ENCODE measurements around the gene PRKAR2B. TPM values are rescaled to one million over a fixed set of nuclear protein-coding genes. Genes with fewer than 3 reads are reported as not detected.

Gene PRKAR2B
- total and polyA plus RNA-seq, 2 donors (not counting 1 experiment from before 2014, with no cell fraction given): 0.07 to 0.81 TPM

DNA sequence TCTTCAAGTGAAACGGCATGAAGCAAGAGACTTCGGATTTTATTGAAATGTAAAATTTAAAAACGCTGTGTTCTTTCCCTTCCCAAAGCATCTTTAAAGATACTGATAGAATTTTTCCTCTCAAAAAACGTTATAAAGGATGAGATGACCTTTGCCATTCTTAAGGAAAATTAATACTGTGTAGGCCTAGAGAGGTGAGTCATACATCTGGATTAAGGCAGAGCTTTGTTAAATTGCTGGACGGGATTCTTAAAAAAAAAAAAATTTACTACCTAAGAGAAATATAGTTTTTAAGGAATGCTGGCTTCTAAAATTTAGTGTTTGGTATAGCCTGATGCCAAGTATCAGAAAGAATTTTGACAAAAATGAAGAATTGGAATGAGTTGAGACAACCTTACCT lies 118.0 kb downstream of the PRKAR2B start:
- no peak overlapping the region for H2AFZ ChIP-seq (ENCODE audit: insufficient read depth, low read depth, low read length, poor library complexity, severe bottlenecking)
- intact Hi-C loops (cut with micrococcal nuclease): loop anchor here (10.0 kb wide), 2 partner anchors 402 to 1488 kb away; partner anchors contain the start of genes COG5 and DUS4L
- no peak overlapping the region for H3K9ac ChIP-seq (ENCODE audit: low read length)
- H3K36me3 ChIP-seq (replicated peaks in 1 of 2; ENCODE audit: control extremely low read depth in 1 of 2, control insufficient read depth in 1 of 2, extremely low read depth in 1 of 2, insufficient read depth in 2 of 2, low read length in 1 of 2): no peaks in the 10 kb centered on the region
- H3K9me3 ChIP-seq (ENCODE audit: control extremely low read depth in 1 of 3, control insufficient read depth in 2 of 3, insufficient read depth in 1 of 3, low read length in 2 of 3): no peaks in the 10 kb centered on the region
- H3K4me1 ChIP-seq (ENCODE audit: control insufficient read depth in 2 of 2, insufficient read depth in 2 of 2, low read length in 2 of 2): peaks cover 4 to 5% of the 10 kb centered on the region in 2 donors
- no peak overlapping the region for H3K4me2 ChIP-seq (replicated peaks; ENCODE audit: low read depth, low read length, poor library complexity, severe bottlenecking)
- ChIA-PET POLR2A (interaction anchor here (0.6 kb wide), 1 partner anchor 36 kb away, joined by 7 read pairs; no protein-coding TSS in a partner anchor), CTCF (interaction anchor here (0.7 kb wide), 1 partner anchor 31 kb away, joined by 3 read pairs; no protein-coding TSS in a partner anchor)
- H3K9me3 Mint-ChIP-seq (ENCODE audit: insufficient read depth): no peaks in the 10 kb centered on the region
- peaks cover 7% of the 10 kb centered on the region for H3K4me1 Mint-ChIP-seq
- H3K27ac Mint-ChIP-seq: no peak overlapping the region
- H3K4me3 Mint-ChIP-seq: no peak overlapping the region
- no peak for DNase-seq
- no peaks in the 10 kb centered on the region for H3K27me3 ChIP-seq (replicated peaks in 1 of 4; ENCODE audit: control extremely low read depth in 1 of 4, control insufficient read depth in 3 of 4, insufficient read depth in 4 of 4, low read length in 3 of 4)
- H3K4me3 ChIP-seq (ENCODE audit: control extremely low read depth in 1 of 5, extremely low read depth in 1 of 5, insufficient read depth in 1 of 5, low read depth in 2 of 5, low read length in 4 of 5): no peak overlapping the region
- ATAC-seq (ENCODE audit: low read depth): no peak
- TF ChIP-seq CTCF (IDR thresholded peaks at IDR 0.05): no peak
- TF ChIP-seq EZH2 (IDR thresholded peaks at IDR 0.05; ENCODE audit: borderline replicate concordance, insufficient read depth, low read depth, low read length, poor library complexity, severe bottlenecking): no peak
- H4K20me1 ChIP-seq (ENCODE audit: control insufficient read depth, insufficient read depth, low read length, poor library complexity, severe bottlenecking): no peaks in the 10 kb centered on the region
- no CpG with 5 or more reads among the region's 5 CpGs for WGBS (ENCODE audit: insufficient coverage)
- no peak overlapping the region for H3K27ac ChIP-seq (ENCODE audit: low read length in 2 of 2)
- H3K27me3 Mint-ChIP-seq: peaks cover 12% of the 10 kb centered on the region
- H3K79me2 ChIP-seq (ENCODE audit: control insufficient read depth, insufficient read depth, low read length): no peaks in the 10 kb centered on the region

- Histone ChIP-seq H3K4me3 (ENCODE audit: control extremely low read depth in 1 of 5, extremely low read depth in 1 of 5, insufficient read depth in 1 of 5, low read depth in 2 of 5, low read length in 4 of 5) (no peak overlapping the region), H3K4me1 (ENCODE audit: control insufficient read depth in 2 of 2, insufficient read depth in 2 of 2, low read length in 2 of 2) (peaks cover 8% of the 10 kb centered on the region in 2 donors), H3K27me3 (replicated peaks in 1 of 4; ENCODE audit: control extremely low read depth in 1 of 4, control insufficient read depth in 3 of 4, insufficient read depth in 4 of 4, low read length in 3 of 4) (no peaks in the 10 kb centered on the region), H3K79me2 (ENCODE audit: control insufficient read depth, insufficient read depth, low read length) (peaks cover 3% of the 10 kb centered on the region), H3K36me3 (replicated peaks in 1 of 2; ENCODE audit: control extremely low read depth in 1 of 2, control insufficient read depth in 1 of 2, extremely low read depth in 1 of 2, insufficient read depth in 2 of 2, low read length in 1 of 2) (no peaks in the 10 kb centered on the region), H3K9me3 (ENCODE audit: control extremely low read depth in 1 of 3, control insufficient read depth in 2 of 3, insufficient read depth in 1 of 3, low read length in 2 of 3) (no peaks in the 10 kb centered on the region), H3K9ac (ENCODE audit: low read length) (no peak overlapping the region), H2AFZ (ENCODE audit: insufficient read depth, low read depth, low read length, poor library complexity, severe bottlenecking) (no peak overlapping the region), H4K20me1 (ENCODE audit: control insufficient read depth, insufficient read depth, low read length, poor library complexity, severe bottlenecking) (no peaks in the 10 kb centered on the region), H3K4me2 (replicated peaks; ENCODE audit: low read depth, low read length, poor library complexity, severe bottlenecking) (no peak overlapping the region), H3K27ac (ENCODE audit: low read length in 2 of 2) (no peak overlapping the region)
- H3K4me1 Mint-ChIP-seq: peaks cover 9% of the 10 kb centered on the region
- intact Hi-C loops (cut with micrococcal nuclease): loop anchor here (10.0 kb wide), 2 partner anchors 401 to 1489 kb away; partner anchors contain the start of genes COG5 and DUS4L
- CTCF ChIA-PET: interaction anchor here (1.1 to 7.6 kb wide), 2 partner anchors 15 to 371 kb away, joined by 5 to 108 read pairs; no protein-coding TSS in a partner anchor
- H3K9me3 Mint-ChIP-seq (ENCODE audit: insufficient read depth): no peaks in the 10 kb centered on the region
- no peak overlapping the region for H3K4me3 Mint-ChIP-seq
- WGBS (ENCODE audit: insufficient coverage): no CpG with 5 or more reads among the region's 2 CpGs
- H3K27me3 Mint-ChIP-seq: peaks cover 12% of the 10 kb centered on the region
- no peak overlapping the region for H3K27ac Mint-ChIP-seq
- DNase-seq (no peak), ATAC-seq (ENCODE audit: low read depth) (no peak)
- no peak for TF ChIP-seq CTCF (IDR thresholded peaks at IDR 0.05)
- no peak for TF ChIP-seq EZH2 (IDR thresholded peaks at IDR 0.05; ENCODE audit: borderline replicate concordance, insufficient read depth, low read depth, low read length, poor library complexity, severe bottlenecking)
- POLR2A ChIA-PET: no interaction called here
Observed at GRCh38 chr7:107164092-107164491, 119.6 kb downstream of the PRKAR2B start.
